Colonic mucosa (tissue), 4 donors: ENCODE results near the gene RC3H1. TPM values are rescaled to one million over a fixed set of nuclear protein-coding genes. Genes with fewer than 3 reads are reported as not detected.
"Not testable (repeated sequence)": the region's sequence is repeated elsewhere in the genome, so short reads cannot be mapped to it uniquely, and the experiment has no call there.

Source experiments
- DNase-seq: peaks from one replicate; pipeline ENCODE4 v3.0.0-alpha.2; 2020
- H3K27ac ChIP-seq: fragments of 200-600 bp; one replicate; pipeline ENCODE4 v1.8.0; 2021
- H3K27me3 ChIP-seq: fragments of 200-600 bp; one replicate; pipeline ENCODE4 v1.8.0; 2021
- H3K36me3 ChIP-seq: fragments of 200-600 bp; one replicate; pipeline ENCODE4 v1.8.0; 2021
- H3K4me1 ChIP-seq: fragments of 200-600 bp; one replicate; pipeline ENCODE4 v1.8.0; 2021; ENCODE audit warnings: mild to moderate bottlenecking
- H3K4me3 ChIP-seq: fragments of 200-600 bp; one replicate; pipeline ENCODE4 v1.8.0; 2021
- H3K9ac ChIP-seq, 2 donors: one replicate each; pipeline ENCODE4 v1.7.0; 2013; ENCODE audit warnings: control low read depth in 2 of 2, low read depth in 2 of 2, low read length in 2 of 2
- H3K9me3 ChIP-seq: fragments of 200-600 bp; one replicate; pipeline ENCODE4 v1.8.0; 2021
- intact Hi-C: fragments of 100-400 bp; cut with DNase I; formaldehyde crosslinking; loops from one replicate; pipeline ENCODE4 v1.14.1; 2022
- total RNA-seq, 2 donors: library from RNA; stranded (reverse); fragmentation: NEBNext Ultra II Directional in 1 of 2; extraction: Animal tissue kit (Norgen Biotek cat#: 25700) in 1 of 2; gene quantifications; one replicate each; pipeline ENCODE4 v1.2.1, GENCODE V29; 2021
- TF ChIP-seq, protein P1 (sequence below): fragments of 200-600 bp; IDR thresholded peaks from one replicate; pipeline ENCODE4 v1.8.0; 2022; ENCODE audit warnings: antibody characterized with exemption, mild to moderate bottlenecking
- donor health status: healthy.
- donor health status: DM: no; HTN: no; CAD: no.
- donor health status: DM: no; HTN: no; CAD: no.

The RC3H1 gene
- total RNA-seq, 2 donors from 2014 or later: 26.6 to 37.5 TPM

DNA sequence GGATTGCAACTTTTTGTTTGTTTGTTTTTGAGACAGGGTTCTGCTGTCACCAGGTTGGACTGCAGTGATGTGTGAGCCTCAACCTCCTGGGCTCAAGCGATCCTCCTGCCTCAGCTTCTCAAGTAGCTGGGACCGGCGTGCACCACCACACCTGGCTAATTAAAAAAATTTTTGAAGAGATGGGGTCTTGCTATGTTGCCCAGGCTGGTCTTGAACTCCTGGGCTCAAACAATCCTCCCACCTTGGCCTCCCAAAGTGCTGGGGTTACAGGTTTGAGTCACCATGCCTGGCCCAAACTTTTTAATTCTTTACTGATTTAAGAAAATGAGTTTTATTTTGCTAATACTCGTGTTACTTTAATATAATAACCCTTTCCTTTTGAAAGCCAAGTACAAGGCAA is 73.6 kb downstream of the RC3H1 start:
- no peak for DNase-seq
- H3K9ac ChIP-seq: no peak overlapping the region
- no peaks in the 10 kb centered on the region for H3K27me3 ChIP-seq
- intact Hi-C loops: loop anchor here (5.0 kb wide), 1 partner anchor 34 kb away; no protein-coding TSS in a partner anchor
- H3K36me3 ChIP-seq: peaks cover 30% of the 10 kb centered on the region
- H3K4me1 ChIP-seq: no peaks in the 10 kb centered on the region
- TF ChIP-seq, protein P1, sequence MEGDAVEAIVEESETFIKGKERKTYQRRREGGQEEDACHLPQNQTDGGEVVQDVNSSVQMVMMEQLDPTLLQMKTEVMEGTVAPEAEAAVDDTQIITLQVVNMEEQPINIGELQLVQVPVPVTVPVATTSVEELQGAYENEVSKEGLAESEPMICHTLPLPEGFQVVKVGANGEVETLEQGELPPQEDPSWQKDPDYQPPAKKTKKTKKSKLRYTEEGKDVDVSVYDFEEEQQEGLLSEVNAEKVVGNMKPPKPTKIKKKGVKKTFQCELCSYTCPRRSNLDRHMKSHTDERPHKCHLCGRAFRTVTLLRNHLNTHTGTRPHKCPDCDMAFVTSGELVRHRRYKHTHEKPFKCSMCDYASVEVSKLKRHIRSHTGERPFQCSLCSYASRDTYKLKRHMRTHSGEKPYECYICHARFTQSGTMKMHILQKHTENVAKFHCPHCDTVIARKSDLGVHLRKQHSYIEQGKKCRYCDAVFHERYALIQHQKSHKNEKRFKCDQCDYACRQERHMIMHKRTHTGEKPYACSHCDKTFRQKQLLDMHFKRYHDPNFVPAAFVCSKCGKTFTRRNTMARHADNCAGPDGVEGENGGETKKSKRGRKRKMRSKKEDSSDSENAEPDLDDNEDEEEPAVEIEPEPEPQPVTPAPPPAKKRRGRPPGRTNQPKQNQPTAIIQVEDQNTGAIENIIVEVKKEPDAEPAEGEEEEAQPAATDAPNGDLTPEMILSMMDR: no peak
- H3K27ac ChIP-seq: no peak overlapping the region
- H3K9me3 ChIP-seq: no peaks in the 10 kb centered on the region
- H3K4me3 ChIP-seq: no peak overlapping the region

DNA sequence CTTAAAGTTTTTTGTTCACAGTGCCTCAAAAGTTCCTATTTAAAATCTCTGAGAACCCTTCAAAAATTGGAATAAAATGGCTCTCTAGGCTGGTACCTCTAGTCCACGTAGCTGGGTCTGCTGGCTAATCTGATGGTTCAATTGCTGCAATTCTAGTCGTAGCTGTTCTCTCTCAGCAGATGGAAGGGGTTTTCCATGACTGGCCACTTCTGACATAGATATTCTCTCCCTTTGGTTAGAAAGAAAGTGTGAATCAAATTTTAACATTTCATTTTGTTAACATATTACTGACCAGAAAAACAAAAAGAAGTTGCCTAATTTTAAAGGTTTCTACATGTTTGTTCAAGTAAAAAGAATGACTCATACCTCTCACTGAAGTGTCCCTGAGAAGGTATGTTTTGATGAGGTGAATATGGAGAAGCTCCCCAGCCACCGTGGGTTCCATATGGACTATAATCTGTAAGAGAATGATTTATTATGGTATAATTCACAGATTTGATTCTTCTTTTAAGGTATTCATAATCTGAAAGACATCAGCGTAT is 75.7 kb downstream of the RC3H1 start:
- no peak overlapping the region for H3K9ac ChIP-seq
- no peak overlapping the region for H3K27ac ChIP-seq
- no peaks in the 10 kb centered on the region for H3K4me1 ChIP-seq
- no peaks in the 10 kb centered on the region for H3K27me3 ChIP-seq
- intact Hi-C loops: loop anchor here (5.0 kb wide), 1 partner anchor 36 kb away; no protein-coding TSS in a partner anchor
- H3K36me3 ChIP-seq: peaks cover 30% of the 10 kb centered on the region
- no peak overlapping the region for H3K4me3 ChIP-seq
- H3K9me3 ChIP-seq: no peaks in the 10 kb centered on the region
- TF ChIP-seq, protein P1: no peak
- no peak for DNase-seq

DNA sequence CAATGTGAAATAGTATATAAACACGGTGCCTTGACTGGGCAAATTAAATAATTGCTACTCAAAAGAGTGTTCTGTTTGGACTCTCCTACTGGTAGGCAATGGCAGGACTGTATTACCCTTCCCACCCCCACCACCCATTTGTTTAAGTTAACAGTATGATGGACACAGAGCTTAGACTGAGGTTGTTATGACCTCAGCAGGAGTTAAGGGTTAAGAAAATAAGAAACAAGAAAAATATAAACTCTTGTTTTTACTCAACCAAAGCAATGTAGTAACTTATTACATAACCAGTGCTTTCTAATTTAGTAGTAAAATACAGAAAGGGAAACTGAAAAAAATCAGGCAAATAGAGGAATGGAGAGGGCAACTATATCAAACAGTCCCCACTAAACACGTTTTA is 85.1 kb downstream of the RC3H1 start:
- no peaks in the 10 kb centered on the region for H3K4me1 ChIP-seq
- H3K36me3 ChIP-seq: peaks cover 17% of the 10 kb centered on the region
- H3K4me3 ChIP-seq: no peak overlapping the region
- H3K27me3 ChIP-seq: no peaks in the 10 kb centered on the region
- no peaks in the 10 kb centered on the region for H3K9me3 ChIP-seq
- TF ChIP-seq, protein P1: no peak
- H3K9ac ChIP-seq: no peak overlapping the region
- intact Hi-C loops: no loop called here
- DNase-seq: no peak
- no peak overlapping the region for H3K27ac ChIP-seq

GRCh38 chr1:173934440-173934839 is 87.7 kb downstream of the RC3H1 start:
- DNase-seq: no peak
- no peak overlapping the region for H3K27ac ChIP-seq
- no peaks in the 10 kb centered on the region for H3K9me3 ChIP-seq
- no peak overlapping the region for H3K4me3 ChIP-seq
- no peak overlapping the region for H3K9ac ChIP-seq
- H3K27me3 ChIP-seq: no peaks in the 10 kb centered on the region
- H3K36me3 ChIP-seq: peaks cover 9% of the 10 kb centered on the region
- no peaks in the 10 kb centered on the region for H3K4me1 ChIP-seq
- intact Hi-C loops: no loop called here
- TF ChIP-seq, protein P1: no peak

GRCh38 chr1:173930541-173930940 is 91.6 kb downstream of the RC3H1 start:
- H3K27ac ChIP-seq, H3K9me3 ChIP-seq, DNase-seq, intact Hi-C loops, H3K4me1 ChIP-seq, H3K36me3 ChIP-seq, H3K9ac ChIP-seq, H3K4me3 ChIP-seq, H3K27me3 ChIP-seq: not testable (repeated sequence)

- no peak overlapping the region for H3K27ac ChIP-seq
- H3K27me3 ChIP-seq: no peaks in the 10 kb centered on the region
- intact Hi-C loops: no loop called here
- H3K4me3 ChIP-seq: no peak overlapping the region
- no peaks in the 10 kb centered on the region for H3K36me3 ChIP-seq
- H3K9ac ChIP-seq: no peak overlapping the region
- TF ChIP-seq, protein P1: no peak
- no peaks in the 10 kb centered on the region for H3K4me1 ChIP-seq
- H3K9me3 ChIP-seq: no peaks in the 10 kb centered on the region
- DNase-seq: no peak
These were observed 96.6 kb downstream of the RC3H1 start for GRCh38 chr1:173925306-173926242.
